Spinal cord (tissue), 10 donors: ENCODE results near the gene TAS2R9. TPM values are rescaled to one million over a fixed set of nuclear protein-coding genes. Genes with fewer than 3 reads are reported as not detected.
A peak's percentile ranks its signal among the peaks of the same experiment; 100 is the strongest.
"Not testable (repeated sequence)": the region's sequence is repeated elsewhere in the genome, so short reads cannot be mapped to it uniquely, and the experiment has no call there.

Experiments
- DNase-seq, 6 donors: peaks; one replicate each; pipeline versions ENCODE4 v3.0.0 to v3.0.0-alpha.2; 2013 to 2015; ENCODE audit warnings: low spot score in 6 of 6, low read depth in 4 of 6
- H3K27ac ChIP-seq: one replicate; pipeline ENCODE4 v1.5.1; 2013; ENCODE audit warnings: low read depth, low read length, control low read depth
- H3K27me3 ChIP-seq: one replicate; pipeline ENCODE4 v1.6.1; 2013; ENCODE audit warnings: low read length; ENCODE audit not compliant: control insufficient read depth, insufficient read depth
- H3K36me3 ChIP-seq: one replicate; pipeline ENCODE4 v1.6.1; 2013; ENCODE audit warnings: low read length; ENCODE audit not compliant: control insufficient read depth, insufficient read depth
- H3K4me1 ChIP-seq: one replicate; pipeline ENCODE4 v1.6.1; 2013; ENCODE audit warnings: low read length; ENCODE audit not compliant: control insufficient read depth, insufficient read depth
- H3K4me3 ChIP-seq: one replicate; pipeline ENCODE4 v1.5.1; 2013; ENCODE audit warnings: low read depth, low read length, control low read depth
- H3K9me3 ChIP-seq: one replicate; pipeline ENCODE4 v1.6.1; 2013; ENCODE audit warnings: low read length; ENCODE audit not compliant: control insufficient read depth, insufficient read depth
- WGBS: methylation state at CpG from one replicate; pipeline ENCODE4 v1.1.5; 2013; ENCODE audit warnings: missing lambda C conversion rate; ENCODE audit not compliant: insufficient coverage; 5-methylcytosine and 5-hydroxymethylcytosine counted together
- polyA plus RNA-seq, 2 donors: library from polyadenylated mRNA; unstranded; fragments of 120-200 nt; gene quantifications; one replicate each; pipeline ENCODE4 v1.2.1, GENCODE V29; 2013; ENCODE audit not compliant: insufficient read length in 2 of 2
- total RNA-seq, 2 donors: library from RNA; depleted of rRNA in 1 of 2; stranded (reverse); fragments of 120-200 nt in 1 of 2; fragments of >200 nt in 1 of 2; gene quantifications; one replicate each; pipeline versions ENCODE4 v1.2.3 to v1.2.4, GENCODE V29; 2013 to 2014
- donor health status: healthy.

TAS2R9 gene
- total and polyA plus RNA-seq, 4 donors, result 0.24 to 1.4 (median 0.44) TPM; not detected in 1

GRCh38 chr12:10824957-10825356, 15.0 kb upstream of the TAS2R9 start:
- no peaks in the 10 kb centered on the region for H3K27me3 ChIP-seq
- no peak overlapping the region for H3K4me3 ChIP-seq
- DNase-seq, result no peak
- no peaks in the 10 kb centered on the region for H3K9me3 ChIP-seq
- H3K4me1 ChIP-seq, result no peaks in the 10 kb centered on the region
- H3K27ac ChIP-seq, result no peak overlapping the region
- 94% methylated on average over 3 of the region's 3 CpGs for WGBS
- H3K36me3 ChIP-seq, result no peaks in the 10 kb centered on the region

- no CpG with 5 or more reads among the region's 3 CpGs for WGBS
- no peak overlapping the region for H3K27ac ChIP-seq
- DNase-seq, result no peak
- no peak overlapping the region for H3K4me3 ChIP-seq
- no peaks in the 10 kb centered on the region for H3K9me3 ChIP-seq
- no peaks in the 10 kb centered on the region for H3K36me3 ChIP-seq
- H3K27me3 ChIP-seq, result no peaks in the 10 kb centered on the region
- H3K4me1 ChIP-seq, result no peaks in the 10 kb centered on the region
Observed at GRCh38 chr12:10811883-10812536, 2.0 kb upstream of the TAS2R9 start.

GRCh38 chr12:10807186-10807585, 2.8 kb downstream of the TAS2R9 start, which contains the start of gene TAS2R8:
Gene TAS2R8 (minus strand): TSS chr12:10807286. CDS start chr12:10806980, 306 bp downstream.
- no peaks in the 10 kb centered on the region for H3K4me1 ChIP-seq
- no peak within 1 kb of the TSS for H3K27ac ChIP-seq
- DNase-seq, result peak in 2 of 6 donors; percentile 7 to 69
- no CpG with 5 or more reads among the region's 1 CpG for WGBS
- no peaks in the 10 kb centered on the region for H3K36me3 ChIP-seq
- H3K27me3 ChIP-seq, result no peaks in the 10 kb centered on the region
- no peaks in the 10 kb centered on the region for H3K9me3 ChIP-seq
- H3K4me3 ChIP-seq, result no peak within 1 kb of the TSS

- Histone ChIP-seq H3K36me3 (no peaks in the 10 kb centered on the region), H3K27ac (no peak within 1 kb of the TSS), H3K9me3 (no peaks in the 10 kb centered on the region), H3K4me3 (no peak within 1 kb of the TSS), H3K27me3 (no peaks in the 10 kb centered on the region), H3K4me1 (no peaks in the 10 kb centered on the region)
- DNase-seq, result no peak
- 0% methylated on average over 1 of the region's 4 CpGs for WGBS
Observed at GRCh38 chr12:10802587-10802986, 7.4 kb downstream of the TAS2R9 start, which contains the start of gene TAS2R7. Gene TAS2R7 (minus strand): TSS chr12:10802627. CDS start chr12:10802570, 57 bp downstream.

GRCh38 chr12:10801741-10802140, 8.2 kb downstream of the TAS2R9 start:
- Histone ChIP-seq H3K27me3 (no peaks in the 10 kb centered on the region), H3K4me1 (no peaks in the 10 kb centered on the region), H3K4me3 (no peak overlapping the region), H3K27ac (no peak overlapping the region), H3K9me3 (no peaks in the 10 kb centered on the region), H3K36me3 (no peaks in the 10 kb centered on the region)
- DNase-seq, result no peak
- WGBS, result 26% methylated on average over 4 of the region's 5 CpGs

- Histone ChIP-seq H3K9me3 (no peaks in the 10 kb centered on the region), H3K4me1 (no peaks in the 10 kb centered on the region), H3K27me3 (no peaks in the 10 kb centered on the region), H3K4me3 (no peak overlapping the region), H3K36me3 (no peaks in the 10 kb centered on the region), H3K27ac (no peak overlapping the region)
- DNase-seq, result no peak
- no CpG with 5 or more reads among the region's 2 CpGs for WGBS
Observed at GRCh38 chr12:10794222-10794621, 15.7 kb downstream of the TAS2R9 start.

GRCh38 chr12:10791769-10792168, 18.2 kb downstream of the TAS2R9 start:
- WGBS, result 75% methylated on average over 4 of the region's 4 CpGs
- not testable (repeated sequence) for H3K27ac ChIP-seq, DNase-seq, H3K4me1 ChIP-seq, H3K4me3 ChIP-seq, H3K36me3 ChIP-seq, H3K27me3 ChIP-seq, H3K9me3 ChIP-seq

- 78% methylated on average over 1 of the region's 5 CpGs for WGBS
- Histone ChIP-seq H3K4me1 (no peaks in the 10 kb centered on the region), H3K4me3 (no peak overlapping the region), H3K27me3 (no peaks in the 10 kb centered on the region), H3K9me3 (no peaks in the 10 kb centered on the region), H3K27ac (no peak overlapping the region), H3K36me3 (no peaks in the 10 kb centered on the region)
- no peak for DNase-seq
Observed at GRCh38 chr12:10783252-10783651, 26.7 kb downstream of the TAS2R9 start.

GRCh38 chr12:10779103-10779502, 30.9 kb downstream of the TAS2R9 start:
- 85% methylated on average over 2 of the region's 2 CpGs for WGBS

GRCh38 chr12:10771132-10771733, 38.7 kb downstream of the TAS2R9 start:
- Histone ChIP-seq H3K4me1 (no peaks in the 10 kb centered on the region), H3K4me3 (no peak overlapping the region), H3K36me3 (no peaks in the 10 kb centered on the region), H3K27me3 (peaks cover 4% of the 10 kb centered on the region), H3K27ac (no peak overlapping the region), H3K9me3 (no peaks in the 10 kb centered on the region)
- WGBS, result no CpG with 5 or more reads among the region's 1 CpG
- peak in 5 of 6 donors; percentile 11 to 90 (median 35) for DNase-seq

More at GRCh38 chr12:10779103-10779502, 30.9 kb downstream of the TAS2R9 start:
- DNase-seq, result no peak
- Histone ChIP-seq H3K4me1 (no peaks in the 10 kb centered on the region), H3K4me3 (no peak overlapping the region), H3K36me3 (no peaks in the 10 kb centered on the region), H3K9me3 (no peaks in the 10 kb centered on the region), H3K27ac (no peak overlapping the region), H3K27me3 (no peaks in the 10 kb centered on the region)
